OCI-LY7 (cell line): ENCODE data around the gene SLC12A3. TPM values are rescaled to one million over a fixed set of nuclear protein-coding genes. Genes with fewer than 3 reads are reported as not detected.

Source experiments
- BruUV-seq: library from RNA; stranded (reverse); fragments of 400-500 nt; replicated peaks from 2 replicates; lab custom pipeline; 2021; lab: Mats Ljungman, UMichigan
- CTCF ChIA-PET: fragments of 300-600 bp; sonication (Branson Sonifier 250); formaldehyde crosslinking; loops from one replicate; lab custom pipeline; 2022; ENCODE audit warnings: antibody characterized with exemption; ENCODE audit not compliant: unreplicated experiment; lab: Charles Lee
- POLR2A ChIA-PET: fragments of 300-600 bp; sonication (Branson Sonifier 250); formaldehyde crosslinking; loops from one replicate; lab custom pipeline; 2022; ENCODE audit warnings: antibody characterized with exemption; lab: Charles Lee
- DNase-seq: peaks from one replicate; pipeline ENCODE4 v3.0.0-alpha.2; 2015; ENCODE audit warnings: low spot score
- H2AFZ ChIP-seq: fragments of 200-600 bp; sonication (generic), shearing (Covaris generic); 2 replicates; pipeline ENCODE4 v1.6.1; 2014; ENCODE audit warnings: mild to moderate bottlenecking, antibody characterized with exemption, low read length, moderate library complexity
- H3K27ac ChIP-seq: fragments of 200-600 bp; sonication (generic); 2 replicates; pipeline ENCODE4 v1.5.1; 2014; ENCODE audit warnings: mixed run types, low read depth, mild to moderate bottlenecking, moderate library complexity, low read length, inconsistent platforms; ENCODE audit not compliant: poor library complexity, severe bottlenecking
- H3K36me3 ChIP-seq: fragments of 200-600 bp; sonication (generic); 2 replicates; pipeline ENCODE4 v1.6.1; 2014; ENCODE audit warnings: mild to moderate bottlenecking, antibody characterized with exemption, low read length, moderate library complexity, mixed read lengths; ENCODE audit not compliant: insufficient read depth
- H3K4me1 ChIP-seq: fragments of 200-600 bp; sonication (generic); 2 replicates; pipeline ENCODE4 v1.5.1; 2014; ENCODE audit warnings: mild to moderate bottlenecking, low read length; ENCODE audit not compliant: insufficient read depth, poor library complexity, severe bottlenecking
- H3K4me2 ChIP-seq: fragments of 200-600 bp; sonication (generic); 2 replicates; pipeline ENCODE4 v1.6.1; 2014; ENCODE audit warnings: mild to moderate bottlenecking, low read length
- H3K4me3 ChIP-seq: fragments of 200-600 bp; sonication (generic); 2 replicates; pipeline ENCODE4 v1.5.1; 2014; ENCODE audit warnings: mild to moderate bottlenecking, low read depth, low read length; ENCODE audit not compliant: poor library complexity, severe bottlenecking
- H3K79me2 ChIP-seq: fragments of 200-600 bp; sonication (generic); 2 replicates; pipeline ENCODE4 v1.6.1; 2016; ENCODE audit warnings: low read depth, mild to moderate bottlenecking, low read length, moderate library complexity, mixed read lengths; ENCODE audit not compliant: insufficient read depth
- H3K9me2 ChIP-seq: fragments of 200-600 bp; sonication (generic); 2 replicates; pipeline ENCODE4 v1.6.1; 2016; ENCODE audit warnings: mild to moderate bottlenecking, low read length, mixed read lengths; ENCODE audit not compliant: insufficient read depth
- H3K9me3 ChIP-seq: fragments of 200-600 bp; sonication (generic); 2 replicates; pipeline ENCODE4 v1.6.1; 2014; ENCODE audit warnings: mild to moderate bottlenecking, mixed run types, low read length, mixed read lengths
- H4K20me1 ChIP-seq: fragments of 200-600 bp; sonication (generic); 2 replicates; pipeline ENCODE4 v1.6.1; 2014; ENCODE audit warnings: mild to moderate bottlenecking, antibody characterized with exemption, low read length, moderate library complexity, mixed read lengths; ENCODE audit not compliant: insufficient read depth
- CTCF ChIP-seq: fragments of 200-600 bp; sonication (generic); conservative IDR thresholded peaks from 2 replicates; pipeline ENCODE4 v1.5.1; 2014; ENCODE audit warnings: mild to moderate bottlenecking, antibody characterized with exemption, low read length, moderate library complexity, mixed read lengths
- EZH2phosphoT487 ChIP-seq: fragments of 200-600 bp; sonication (generic); IDR thresholded peaks from 2 replicates; pipeline ENCODE4 v1.6.1; 2018; ENCODE audit warnings: low read depth, borderline replicate concordance, mild to moderate bottlenecking, mixed run types, antibody characterized with exemption, low read length, moderate library complexity, mixed read lengths
- intact Hi-C: fragments of 100-400 bp; cut with micrococcal nuclease; formaldehyde crosslinking; loops from one replicate; pipeline ENCODE4 v1.10.0; 2022; ENCODE audit not compliant: unreplicated experiment
- total RNA-seq, 2 experiments: library from RNA; depleted of rRNA in 1 of 2; stranded (reverse); fragments of >200 nt in 1 of 2; shearing (Covaris generic) in 1 of 2; gene quantifications; 2 replicates each; pipeline ENCODE4 v1.2.3, GENCODE V29; 2014 to 2022

Gene SLC12A3
- total RNA-seq, 2 experiments from 2014 or later: 0.25 to 0.88 TPM

GRCh38 chr16:56835320-56835719 lies 29.7 kb upstream of the SLC12A3 start:
- Histone ChIP-seq H4K20me1 (no peaks in the 10 kb centered on the region), H3K4me2 (no peak overlapping the region), H3K79me2 (no peaks in the 10 kb centered on the region), H3K9me2 (no peaks in the 10 kb centered on the region), H2AFZ (no peak overlapping the region), H3K36me3 (peaks cover 94% of the 10 kb centered on the region), H3K9me3 (no peaks in the 10 kb centered on the region), H3K4me1 (peaks cover 2% of the 10 kb centered on the region), H3K27ac (no peak overlapping the region), H3K4me3 (no peak overlapping the region)
- BruUV-seq: no TSS peak
- CTCF ChIA-PET: no interaction called here
- no peak for DNase-seq
- intact Hi-C loops: no loop called here
- POLR2A ChIA-PET: no interaction called here
- TF ChIP-seq CTCF (no peak), EZH2phosphoT487 (no peak)

- no peaks in the 10 kb centered on the region for H3K9me3 ChIP-seq
- no peaks in the 10 kb centered on the region for H4K20me1 ChIP-seq
- no peak overlapping the region for H3K4me3 ChIP-seq
- DNase-seq: no peak
- no peaks in the 10 kb centered on the region for H3K79me2 ChIP-seq
- no peak overlapping the region for H3K27ac ChIP-seq
- TF ChIP-seq EZH2phosphoT487 (no peak), CTCF (no peak)
- H3K4me1 ChIP-seq: no peaks in the 10 kb centered on the region
- ChIA-PET POLR2A (interaction anchor here (0.5 kb wide), 1 partner anchor 367 kb away, joined by 3 read pairs; no protein-coding TSS in a partner anchor), CTCF (no interaction called here)
- no peak overlapping the region for H2AFZ ChIP-seq
- no TSS peak for BruUV-seq
- H3K4me2 ChIP-seq: no peak overlapping the region
- intact Hi-C loops: no loop called here
- peaks cover 94% of the 10 kb centered on the region for H3K36me3 ChIP-seq
- no peaks in the 10 kb centered on the region for H3K9me2 ChIP-seq
Measured at GRCh38 chr16:56836410-56837230, 28.4 kb upstream of the SLC12A3 start.
